Inflammatory macrophage treated with lipopolysaccharide for 4 hours (primary cell): ENCODE data around the gene ZFP1.
"Not testable (repeated sequence)": the region's sequence is repeated elsewhere in the genome, so short reads cannot be mapped to it uniquely, and the experiment has no call there.

Experiments
- DNase-seq: peaks from one replicate; pipeline ENCODE4 v3.0.0-alpha.2; 2020

Gene ZFP1

GRCh38 chr16:75160386-75160785 is 12.1 kb downstream of the ZFP1 start:
- DNase-seq = no peak

GRCh38 chr16:75169899-75170405 is 21.6 kb downstream of the ZFP1 start:
- DNase-seq = no peak

GRCh38 chr16:75172578-75172977 is 24.3 kb downstream of the ZFP1 start:
- DNase-seq = no peak

GRCh38 chr16:75175074-75175473 is 26.8 kb downstream of the ZFP1 start:
- no peak for DNase-seq

- DNase-seq = no peak
These were observed 28.6 kb downstream of the ZFP1 start for GRCh38 chr16:75176926-75177325.

- DNase-seq = no peak
These were observed 30.9 kb downstream of the ZFP1 start for GRCh38 chr16:75179208-75179607.

GRCh38 chr16:75181630-75182029 is 33.3 kb downstream of the ZFP1 start:
- no peak for DNase-seq

- no peak for DNase-seq
These were observed 40.6 kb downstream of the ZFP1 start for GRCh38 chr16:75188832-75189477.

- no peak for DNase-seq
These were observed 41.4 kb downstream of the ZFP1 start for GRCh38 chr16:75189638-75190245.

- no peak for DNase-seq
These were observed 44.4 kb downstream of the ZFP1 start for GRCh38 chr16:75192606-75193264.

- no peak for DNase-seq
These were observed 44.9 kb downstream of the ZFP1 start for GRCh38 chr16:75193265-75193650.

- no peak for DNase-seq
These were observed 45.6 kb downstream of the ZFP1 start for GRCh38 chr16:75193730-75194444.

- no peak for DNase-seq
These were observed 47.8 kb downstream of the ZFP1 start for GRCh38 chr16:75195811-75196790.

- DNase-seq = no peak
These were observed 48.5 kb downstream of the ZFP1 start for GRCh38 chr16:75196836-75197235.

- no peak for DNase-seq
These were observed 49.3 kb downstream of the ZFP1 start for GRCh38 chr16:75197522-75198134.

- DNase-seq = no peak
These were observed 49.8 kb downstream of the ZFP1 start for GRCh38 chr16:75198135-75198600.

GRCh38 chr16:75202069-75202590 is 53.8 kb downstream of the ZFP1 start:
- no peak for DNase-seq

- no peak for DNase-seq
These were observed 54.8 kb downstream of the ZFP1 start for GRCh38 chr16:75203096-75203495.

- no peak for DNase-seq
These were observed 55.5 kb downstream of the ZFP1 start for GRCh38 chr16:75203667-75204409.

- DNase-seq = no peak
These were observed 56.1 kb downstream of the ZFP1 start for GRCh38 chr16:75204410-75204758.

- DNase-seq = not testable (repeated sequence)
These were observed 56.6 kb downstream of the ZFP1 start for GRCh38 chr16:75204905-75205304.
